OCI-LY7 (cell line): Measurements from ENCODE around the gene FANCC. TPM values are rescaled to one million over a fixed set of nuclear protein-coding genes. Genes with fewer than 3 reads are reported as not detected.

Experiments
- BruUV-seq: library from RNA; stranded (reverse); fragments of 400-500 nt; replicated peaks from 2 replicates; lab custom pipeline; 2021; lab: Mats Ljungman, UMichigan
- CTCF ChIA-PET: fragments of 300-600 bp; sonication (Branson Sonifier 250); formaldehyde crosslinking; loops from one replicate; lab custom pipeline; 2022; ENCODE audit warnings: antibody characterized with exemption; ENCODE audit not compliant: unreplicated experiment; lab: Charles Lee
- POLR2A ChIA-PET: fragments of 300-600 bp; sonication (Branson Sonifier 250); formaldehyde crosslinking; loops from one replicate; lab custom pipeline; 2022; ENCODE audit warnings: antibody characterized with exemption; lab: Charles Lee
- DNase-seq: peaks from one replicate; pipeline ENCODE4 v3.0.0-alpha.2; 2015; ENCODE audit warnings: low spot score
- H2AFZ ChIP-seq: fragments of 200-600 bp; sonication (generic), shearing (Covaris generic); 2 replicates; pipeline ENCODE4 v1.6.1; 2014; ENCODE audit warnings: mild to moderate bottlenecking, antibody characterized with exemption, low read length, moderate library complexity
- H3K27ac ChIP-seq: fragments of 200-600 bp; sonication (generic); 2 replicates; pipeline ENCODE4 v1.5.1; 2014; ENCODE audit warnings: mixed run types, low read depth, mild to moderate bottlenecking, moderate library complexity, low read length, inconsistent platforms; ENCODE audit not compliant: poor library complexity, severe bottlenecking
- H3K36me3 ChIP-seq: fragments of 200-600 bp; sonication (generic); 2 replicates; pipeline ENCODE4 v1.6.1; 2014; ENCODE audit warnings: mild to moderate bottlenecking, antibody characterized with exemption, low read length, moderate library complexity, mixed read lengths; ENCODE audit not compliant: insufficient read depth
- H3K4me1 ChIP-seq: fragments of 200-600 bp; sonication (generic); 2 replicates; pipeline ENCODE4 v1.5.1; 2014; ENCODE audit warnings: mild to moderate bottlenecking, low read length; ENCODE audit not compliant: insufficient read depth, poor library complexity, severe bottlenecking
- H3K4me2 ChIP-seq: fragments of 200-600 bp; sonication (generic); 2 replicates; pipeline ENCODE4 v1.6.1; 2014; ENCODE audit warnings: mild to moderate bottlenecking, low read length
- H3K4me3 ChIP-seq: fragments of 200-600 bp; sonication (generic); 2 replicates; pipeline ENCODE4 v1.5.1; 2014; ENCODE audit warnings: mild to moderate bottlenecking, low read depth, low read length; ENCODE audit not compliant: poor library complexity, severe bottlenecking
- H3K79me2 ChIP-seq: fragments of 200-600 bp; sonication (generic); 2 replicates; pipeline ENCODE4 v1.6.1; 2016; ENCODE audit warnings: low read depth, mild to moderate bottlenecking, low read length, moderate library complexity, mixed read lengths; ENCODE audit not compliant: insufficient read depth
- H3K9me2 ChIP-seq: fragments of 200-600 bp; sonication (generic); 2 replicates; pipeline ENCODE4 v1.6.1; 2016; ENCODE audit warnings: mild to moderate bottlenecking, low read length, mixed read lengths; ENCODE audit not compliant: insufficient read depth
- H3K9me3 ChIP-seq: fragments of 200-600 bp; sonication (generic); 2 replicates; pipeline ENCODE4 v1.6.1; 2014; ENCODE audit warnings: mild to moderate bottlenecking, mixed run types, low read length, mixed read lengths
- H4K20me1 ChIP-seq: fragments of 200-600 bp; sonication (generic); 2 replicates; pipeline ENCODE4 v1.6.1; 2014; ENCODE audit warnings: mild to moderate bottlenecking, antibody characterized with exemption, low read length, moderate library complexity, mixed read lengths; ENCODE audit not compliant: insufficient read depth
- CTCF ChIP-seq: fragments of 200-600 bp; sonication (generic); conservative IDR thresholded peaks from 2 replicates; pipeline ENCODE4 v1.5.1; 2014; ENCODE audit warnings: mild to moderate bottlenecking, antibody characterized with exemption, low read length, moderate library complexity, mixed read lengths
- EZH2phosphoT487 ChIP-seq: fragments of 200-600 bp; sonication (generic); IDR thresholded peaks from 2 replicates; pipeline ENCODE4 v1.6.1; 2018; ENCODE audit warnings: low read depth, borderline replicate concordance, mild to moderate bottlenecking, mixed run types, antibody characterized with exemption, low read length, moderate library complexity, mixed read lengths
- intact Hi-C: fragments of 100-400 bp; cut with micrococcal nuclease; formaldehyde crosslinking; loops from one replicate; pipeline ENCODE4 v1.10.0; 2022; ENCODE audit not compliant: unreplicated experiment
- total RNA-seq, 2 experiments: library from RNA; depleted of rRNA in 1 of 2; stranded (reverse); fragments of >200 nt in 1 of 2; shearing (Covaris generic) in 1 of 2; gene quantifications; 2 replicates each; pipeline ENCODE4 v1.2.3, GENCODE V29; 2014 to 2022

FANCC gene
- total RNA-seq, 2 experiments from 2014 or later: 13.9 to 28.7 TPM

GRCh38 chr9:95120781-95121370, 196.6 kb downstream of the FANCC start:
- ChIA-PET POLR2A (no interaction called here), CTCF (no interaction called here)
- Histone ChIP-seq H3K27ac (no peak overlapping the region), H4K20me1 (no peaks in the 10 kb centered on the region), H3K4me3 (no peak overlapping the region), H3K36me3 (no peaks in the 10 kb centered on the region), H3K9me3 (no peaks in the 10 kb centered on the region), H2AFZ (no peak overlapping the region), H3K79me2 (no peaks in the 10 kb centered on the region), H3K9me2 (no peaks in the 10 kb centered on the region), H3K4me2 (no peak overlapping the region), H3K4me1 (no peaks in the 10 kb centered on the region)
- intact Hi-C loops: no loop called here
- no peak for DNase-seq
- no peak for TF ChIP-seq EZH2phosphoT487
- TF ChIP-seq CTCF: no peak
- BruUV-seq: no TSS peak

GRCh38 chr9:95118596-95118995, 198.9 kb downstream of the FANCC start:
- no TSS peak for BruUV-seq
- no peaks in the 10 kb centered on the region for H3K9me3 ChIP-seq
- no peaks in the 10 kb centered on the region for H3K9me2 ChIP-seq
- intact Hi-C loops: no loop called here
- H4K20me1 ChIP-seq: no peaks in the 10 kb centered on the region
- no peak overlapping the region for H2AFZ ChIP-seq
- POLR2A ChIA-PET: no interaction called here
- no peaks in the 10 kb centered on the region for H3K36me3 ChIP-seq
- H3K79me2 ChIP-seq: no peaks in the 10 kb centered on the region
- CTCF ChIA-PET: no interaction called here
- DNase-seq: no peak
- no peak overlapping the region for H3K27ac ChIP-seq
- no peaks in the 10 kb centered on the region for H3K4me1 ChIP-seq
- no peak overlapping the region for H3K4me3 ChIP-seq
- TF ChIP-seq CTCF (no peak), EZH2phosphoT487 (no peak)
- H3K4me2 ChIP-seq: no peak overlapping the region

GRCh38 chr9:95116808-95117204, 200.7 kb downstream of the FANCC start:
- DNase-seq: no peak
- Histone ChIP-seq H3K79me2 (no peaks in the 10 kb centered on the region), H2AFZ (no peak overlapping the region), H4K20me1 (no peaks in the 10 kb centered on the region), H3K36me3 (no peaks in the 10 kb centered on the region), H3K9me2 (no peaks in the 10 kb centered on the region), H3K4me3 (no peak overlapping the region), H3K4me1 (no peaks in the 10 kb centered on the region), H3K27ac (no peak overlapping the region), H3K4me2 (no peak overlapping the region), H3K9me3 (no peaks in the 10 kb centered on the region)
- ChIA-PET POLR2A (interaction anchor here (0.6 to 1.6 kb wide), 3 partner anchors 9 to 395 kb away, joined by 3 to 6 read pairs (median 3); no protein-coding TSS in a partner anchor), CTCF (no interaction called here)
- intact Hi-C loops: no loop called here
- no TSS peak for BruUV-seq
- TF ChIP-seq EZH2phosphoT487 (no peak), CTCF (no peak)
